Brain microvascular endothelial cell (primary cell): Measurements from ENCODE around the gene FAM20A.

ENCODE experiments used
- DNase-seq: peaks from one replicate; pipeline ENCODE4 v3.0.0-alpha.2; 2020
- H3K27ac ChIP-seq: fragments of 250-450 bp; sonication (Bioruptor Pico); 2 replicates; pipeline ENCODE4 v1.5.1; 2020; ENCODE audit warnings: mild to moderate bottlenecking, moderate library complexity
- H3K27me3 ChIP-seq: fragments of 250-450 bp; sonication (Bioruptor Pico); replicated peaks from 2 replicates; pipeline ENCODE4 v1.5.1; 2020; ENCODE audit warnings: mild to moderate bottlenecking
- H3K36me3 ChIP-seq: fragments of 250-450 bp; sonication (Bioruptor Pico); replicated peaks from 2 replicates; pipeline ENCODE4 v1.5.1; 2020; ENCODE audit warnings: mild to moderate bottlenecking
- H3K4me3 ChIP-seq: 2 replicates; pipeline ENCODE4 v1.5.1; 2011; ENCODE audit warnings: low read depth, mild to moderate bottlenecking, control low read depth, low read length, moderate library complexity
- CTCF ChIP-seq: IDR thresholded peaks from 2 replicates; pipeline ENCODE4 v1.5.1; 2011; ENCODE audit warnings: low read depth, mild to moderate bottlenecking, moderate library complexity, low read length, control low read depth, inconsistent platforms; ENCODE audit errors: missing control alignments
- in situ Hi-C: cut with HindIII; loops from 2 replicates; pipeline ENCODE4 v1.10.0; 2017; ENCODE audit warnings: low sequenced_read_pairs, low pct_ligation_motif_present

FAM20A gene

GRCh38 chr17:68567035-68567434, 34.1 kb downstream of the FAM20A start:
- no peak overlapping the region for H3K27ac ChIP-seq
- H3K4me3 ChIP-seq = no peak overlapping the region
- no peaks in the 10 kb centered on the region for H3K36me3 ChIP-seq
- no peaks in the 10 kb centered on the region for H3K27me3 ChIP-seq
- no peak for TF ChIP-seq CTCF
- in situ Hi-C loops = no loop called here
- no peak for DNase-seq

GRCh38 chr17:68566442-68566738, 34.8 kb downstream of the FAM20A start:
- H3K4me3 ChIP-seq = no peak overlapping the region
- H3K27ac ChIP-seq = no peak overlapping the region
- TF ChIP-seq CTCF = no peak
- no peaks in the 10 kb centered on the region for H3K36me3 ChIP-seq
- no peak for DNase-seq
- no peaks in the 10 kb centered on the region for H3K27me3 ChIP-seq
- in situ Hi-C loops = no loop called here

- no peak for DNase-seq
- no peak for TF ChIP-seq CTCF
- Histone ChIP-seq H3K4me3 (no peak overlapping the region), H3K27ac (no peak overlapping the region), H3K36me3 (no peaks in the 10 kb centered on the region), H3K27me3 (no peaks in the 10 kb centered on the region)
- in situ Hi-C loops = no loop called here
These were observed 35.3 kb downstream of the FAM20A start for GRCh38 chr17:68565661-68566441.

- DNase-seq = no peak
- no peak for TF ChIP-seq CTCF
- no peak overlapping the region for H3K4me3 ChIP-seq
- H3K27me3 ChIP-seq = no peaks in the 10 kb centered on the region
- H3K36me3 ChIP-seq = no peaks in the 10 kb centered on the region
- in situ Hi-C loops = no loop called here
- no peak overlapping the region for H3K27ac ChIP-seq
These were observed 36.6 kb downstream of the FAM20A start for GRCh38 chr17:68564415-68565111.

GRCh38 chr17:68562736-68563135, 38.4 kb downstream of the FAM20A start:
- H3K27ac ChIP-seq = no peak overlapping the region
- no peak for TF ChIP-seq CTCF
- H3K36me3 ChIP-seq = no peaks in the 10 kb centered on the region
- in situ Hi-C loops = no loop called here
- no peak for DNase-seq
- H3K27me3 ChIP-seq = no peaks in the 10 kb centered on the region
- H3K4me3 ChIP-seq = no peak overlapping the region
